ENCODE measurements around the gene DBNL. TPM values are rescaled to one million over a fixed set of nuclear protein-coding genes. Genes with fewer than 3 reads are reported as not detected.

DBNL gene
- total RNA-seq, 2 donors from 2014 or later, result 93.8 to 137 TPM

- Mint-ChIP-seq H3K27ac (no peak overlapping the region), H3K4me3 (no peak overlapping the region), H3K36me3 (ENCODE audit: low read depth) (peaks cover 29% of the 10 kb centered on the region), H3K27me3 (no peaks in the 10 kb centered on the region), H3K4me1 (peaks cover 11% of the 10 kb centered on the region), H3K9me3 (no peaks in the 10 kb centered on the region)
- no peak for ATAC-seq (replicated peaks)
Measured at GRCh38 chr7:44063547-44063893, 19.0 kb downstream of the DBNL start.

- Mint-ChIP-seq H3K27me3 (no peaks in the 10 kb centered on the region), H3K36me3 (ENCODE audit: low read depth) (peaks cover 24% of the 10 kb centered on the region), H3K4me1 (peaks cover 15% of the 10 kb centered on the region), H3K27ac (no peak overlapping the region), H3K4me3 (no peak overlapping the region), H3K9me3 (no peaks in the 10 kb centered on the region)
- ATAC-seq (replicated peaks), result no peak
Measured at GRCh38 chr7:44063894-44064651, 19.6 kb downstream of the DBNL start.

- peaks cover 15% of the 10 kb centered on the region for H3K36me3 Mint-ChIP-seq (ENCODE audit: low read depth)
- H3K27ac Mint-ChIP-seq, result peak overlapping the region; percentile 65
- no peak overlapping the region for H3K4me3 Mint-ChIP-seq
- peak; percentile 24 for ATAC-seq (replicated peaks)
- H3K9me3 Mint-ChIP-seq, result no peaks in the 10 kb centered on the region
- H3K4me1 Mint-ChIP-seq, result peaks cover 15% of the 10 kb centered on the region
- no peaks in the 10 kb centered on the region for H3K27me3 Mint-ChIP-seq
Measured at GRCh38 chr7:44064791-44065430, 20.4 kb downstream of the DBNL start.

- H3K4me3 Mint-ChIP-seq, result no peak within 1 kb of the TSS
- H3K27me3 Mint-ChIP-seq, result no peaks in the 10 kb centered on the region
- ATAC-seq (replicated peaks), result peak; percentile 28
- peaks cover 15% of the 10 kb centered on the region for H3K4me1 Mint-ChIP-seq
- peak within 1 kb of the TSS; percentile 65 for H3K27ac Mint-ChIP-seq
- H3K9me3 Mint-ChIP-seq, result no peaks in the 10 kb centered on the region
- H3K36me3 Mint-ChIP-seq (ENCODE audit: low read depth), result peaks cover 9% of the 10 kb centered on the region
Measured at GRCh38 chr7:44065431-44066110, 21.1 kb downstream of the DBNL start, which contains the start of gene PGAM2. TSS of gene PGAM2 (minus strand) at chr7:44065567. CDS start at chr7:44065529, 38 bp downstream.

DNA sequence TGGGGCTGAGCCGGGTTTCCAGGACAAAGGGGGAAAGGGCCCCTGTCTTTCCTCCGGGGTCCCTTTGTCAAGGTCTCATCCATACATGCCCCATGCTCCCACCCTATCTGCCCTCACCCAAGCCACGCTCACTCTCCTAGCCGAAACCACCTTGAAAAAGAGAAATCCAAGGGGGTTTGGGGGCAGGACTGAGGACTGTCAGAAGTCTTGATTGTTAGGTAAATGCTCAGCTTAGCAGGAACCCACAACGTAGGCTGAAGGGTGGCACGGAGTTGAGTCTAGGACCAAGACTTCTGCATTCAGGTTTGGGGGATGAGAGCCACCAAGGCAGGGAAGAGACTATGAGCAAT is 21.6 kb downstream of the DBNL start:
- peak; percentile 4 for ATAC-seq (replicated peaks)
- Mint-ChIP-seq H3K9me3 (no peaks in the 10 kb centered on the region), H3K27me3 (no peaks in the 10 kb centered on the region), H3K4me3 (no peak overlapping the region), H3K27ac (peak overlapping the region; percentile 65), H3K4me1 (peaks cover 15% of the 10 kb centered on the region), H3K36me3 (ENCODE audit: low read depth) (peaks cover 7% of the 10 kb centered on the region)

DNA sequence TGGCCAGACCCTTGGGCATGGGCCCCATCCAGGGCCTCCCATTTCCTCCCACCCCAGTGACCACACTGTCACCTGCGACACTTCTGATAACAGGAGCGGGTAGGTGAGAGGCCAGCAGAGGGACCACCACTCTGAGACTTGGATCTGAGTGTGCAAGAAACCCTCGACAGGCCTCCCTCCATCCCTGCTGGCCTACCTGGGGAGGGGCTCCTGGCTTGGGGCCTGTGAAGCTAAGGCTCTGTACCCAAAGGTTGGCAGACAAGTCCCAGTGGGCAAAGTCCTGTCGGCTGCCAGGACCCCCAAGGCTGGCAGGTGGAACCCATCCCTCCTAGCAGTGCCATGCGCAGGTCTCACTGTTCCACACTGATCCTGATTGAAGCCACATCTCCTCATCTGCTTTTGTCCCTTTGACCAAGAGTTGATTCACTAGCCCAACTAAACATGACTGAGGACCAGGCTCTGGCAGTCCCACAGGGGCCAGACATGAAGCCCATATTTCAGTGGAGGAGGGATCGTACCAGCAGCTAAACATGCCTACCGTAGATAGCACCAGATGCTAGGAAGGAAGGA is 22.1 kb downstream of the DBNL start:
- no peak overlapping the region for H3K4me3 Mint-ChIP-seq
- H3K4me1 Mint-ChIP-seq, result peaks cover 15% of the 10 kb centered on the region
- H3K27ac Mint-ChIP-seq, result peak overlapping the region; percentile 49
- ATAC-seq (replicated peaks), result no peak
- no peaks in the 10 kb centered on the region for H3K27me3 Mint-ChIP-seq
- H3K9me3 Mint-ChIP-seq, result no peaks in the 10 kb centered on the region
- peaks cover 3% of the 10 kb centered on the region for H3K36me3 Mint-ChIP-seq (ENCODE audit: low read depth)

GRCh38 chr7:44067064-44067951 is 22.8 kb downstream of the DBNL start:
- ATAC-seq (replicated peaks), result no peak
- peaks cover 6% of the 10 kb centered on the region for H3K36me3 Mint-ChIP-seq (ENCODE audit: low read depth)
- H3K4me1 Mint-ChIP-seq, result peaks cover 15% of the 10 kb centered on the region
- H3K4me3 Mint-ChIP-seq, result no peak overlapping the region
- H3K9me3 Mint-ChIP-seq, result no peaks in the 10 kb centered on the region
- H3K27ac Mint-ChIP-seq, result peak overlapping the region; percentile 73
- H3K27me3 Mint-ChIP-seq, result no peaks in the 10 kb centered on the region

DNA sequence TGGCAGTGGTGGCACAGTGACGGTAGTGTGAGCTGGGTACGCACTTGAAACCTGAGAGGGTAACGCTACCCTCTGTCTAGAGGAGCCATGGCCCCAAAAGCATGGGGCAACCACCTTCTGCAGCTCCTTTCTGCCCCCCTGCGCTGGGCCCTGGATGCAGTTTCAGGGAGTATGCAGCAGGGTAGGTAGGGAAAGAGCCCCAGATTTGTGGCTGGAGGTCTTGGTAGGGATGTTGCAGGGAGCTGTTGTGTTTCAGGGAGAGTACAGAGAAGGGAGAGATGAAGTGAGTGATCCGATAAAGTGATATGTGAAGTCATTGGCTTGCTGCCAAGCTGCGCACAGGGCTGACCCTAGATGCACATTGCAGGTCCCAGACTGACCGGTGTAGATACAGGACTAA is 23.6 kb downstream of the DBNL start:
- H3K27ac Mint-ChIP-seq, result peak overlapping the region; percentile 73

DNA sequence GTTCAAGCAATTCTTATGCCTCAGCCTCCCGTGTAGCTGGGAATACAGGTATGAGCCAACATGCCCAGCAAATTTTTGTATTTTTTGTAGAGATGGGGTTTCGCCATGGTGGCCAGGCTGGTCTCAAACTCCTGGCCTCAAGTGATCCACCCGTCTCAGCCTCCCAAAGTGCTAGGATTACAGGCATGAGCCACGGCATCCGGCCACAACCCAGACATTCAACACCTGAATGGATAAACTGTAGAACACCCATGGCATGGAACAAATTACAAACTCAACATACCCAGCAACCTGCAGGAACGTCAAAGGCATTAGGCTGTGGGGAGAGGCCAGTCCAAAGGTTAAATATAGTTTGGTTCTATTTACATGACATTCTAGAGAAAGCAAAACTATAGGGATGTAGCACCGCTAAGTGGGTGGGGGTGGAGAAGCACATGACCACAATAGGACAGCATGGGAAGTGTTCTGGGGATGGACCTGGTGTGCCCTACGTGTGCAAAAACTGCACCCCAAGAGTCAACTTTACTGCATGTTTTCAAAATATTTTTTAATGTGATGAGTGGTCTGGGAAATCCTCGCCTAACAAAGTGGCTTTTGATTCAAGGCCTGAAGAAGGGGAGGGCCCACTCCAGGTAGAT is 27.3 kb downstream of the DBNL start:
- no peak overlapping the region for H3K4me3 Mint-ChIP-seq
- no peak overlapping the region for H3K27ac Mint-ChIP-seq
- H3K9me3 Mint-ChIP-seq, result no peaks in the 10 kb centered on the region
- ATAC-seq (replicated peaks), result no peak
- H3K4me1 Mint-ChIP-seq, result peaks cover 18% of the 10 kb centered on the region
- H3K27me3 Mint-ChIP-seq, result no peaks in the 10 kb centered on the region
- H3K36me3 Mint-ChIP-seq (ENCODE audit: low read depth), result peaks cover 50% of the 10 kb centered on the region

More for the DNA sequence above, 23.6 kb downstream of the DBNL start:
- Mint-ChIP-seq H3K27me3 (no peaks in the 10 kb centered on the region), H3K4me3 (no peak overlapping the region), H3K36me3 (ENCODE audit: low read depth) (peaks cover 12% of the 10 kb centered on the region), H3K4me1 (peaks cover 20% of the 10 kb centered on the region), H3K9me3 (no peaks in the 10 kb centered on the region)
- no peak for ATAC-seq (replicated peaks)

- Mint-ChIP-seq H3K4me1 (peaks cover 18% of the 10 kb centered on the region), H3K36me3 (ENCODE audit: low read depth) (peaks cover 57% of the 10 kb centered on the region), H3K4me3 (no peak overlapping the region), H3K27me3 (no peaks in the 10 kb centered on the region), H3K27ac (no peak overlapping the region), H3K9me3 (no peaks in the 10 kb centered on the region)
- ATAC-seq (replicated peaks), result peak; percentile 46
Measured at GRCh38 chr7:44072364-44073231, 28.1 kb downstream of the DBNL start.

DNA sequence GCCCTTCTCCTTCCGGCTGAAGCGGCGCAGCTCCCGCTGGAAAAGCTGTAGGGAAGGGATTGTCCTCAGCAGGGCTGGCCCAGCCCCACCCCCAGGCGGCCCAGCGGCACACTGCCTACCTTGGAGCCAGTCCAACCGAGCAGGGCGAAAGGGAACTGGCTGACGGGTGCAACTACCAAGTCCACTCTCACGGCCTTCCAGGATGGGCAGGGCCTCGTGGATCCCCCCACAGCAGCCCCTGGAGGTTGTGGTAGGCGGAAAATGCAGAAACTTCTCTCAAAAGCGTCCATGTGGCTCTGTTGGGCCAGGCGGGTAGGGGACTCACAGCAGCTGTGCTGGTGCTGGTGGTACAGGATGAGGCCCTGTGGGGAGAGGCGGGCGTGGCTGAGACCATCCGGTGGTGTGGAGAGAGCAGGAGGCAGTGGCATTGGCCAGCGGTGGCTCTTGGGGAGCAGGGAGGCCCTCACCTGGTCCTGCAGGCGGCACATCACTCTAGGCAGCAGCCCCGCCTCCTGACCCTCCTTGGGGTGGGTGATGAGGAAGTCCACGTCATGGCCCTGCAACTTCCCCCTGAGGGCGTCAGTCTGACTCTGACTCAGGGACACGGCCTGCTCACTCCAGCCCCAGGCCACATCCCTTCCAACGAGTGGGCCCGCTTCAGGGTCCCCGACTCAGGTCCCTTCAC is 29.3 kb downstream of the DBNL start:
- Mint-ChIP-seq H3K9me3 (no peaks in the 10 kb centered on the region), H3K27ac (no peak overlapping the region), H3K4me3 (no peak overlapping the region), H3K4me1 (peaks cover 13% of the 10 kb centered on the region), H3K36me3 (ENCODE audit: low read depth) (peaks cover 69% of the 10 kb centered on the region), H3K27me3 (no peaks in the 10 kb centered on the region)
- peak; percentile 86 for ATAC-seq (replicated peaks)

GRCh38 chr7:44074349-44074695 is 29.8 kb downstream of the DBNL start:
- H3K27ac Mint-ChIP-seq, result no peak overlapping the region
- peaks cover 73% of the 10 kb centered on the region for H3K36me3 Mint-ChIP-seq (ENCODE audit: low read depth)
- H3K4me1 Mint-ChIP-seq, result peaks cover 11% of the 10 kb centered on the region
- no peak overlapping the region for H3K4me3 Mint-ChIP-seq
- H3K27me3 Mint-ChIP-seq, result no peaks in the 10 kb centered on the region
- no peak for ATAC-seq (replicated peaks)
- no peaks in the 10 kb centered on the region for H3K9me3 Mint-ChIP-seq

Measured in activated T-helper 17 cell treated with anti-CD3 and anti-CD28 coated beads, Interleukin-2, amount 50 U/mL, for 72 hours (primary cell).